NCI-H1436 (cell line): ENCODE data around the gene RGS8.

Experiments
- DNase-seq: peaks from one replicate; lab custom pipeline; 2025; lab: John Stamatoyannopoulos, UW

The RGS8 gene

DNA sequence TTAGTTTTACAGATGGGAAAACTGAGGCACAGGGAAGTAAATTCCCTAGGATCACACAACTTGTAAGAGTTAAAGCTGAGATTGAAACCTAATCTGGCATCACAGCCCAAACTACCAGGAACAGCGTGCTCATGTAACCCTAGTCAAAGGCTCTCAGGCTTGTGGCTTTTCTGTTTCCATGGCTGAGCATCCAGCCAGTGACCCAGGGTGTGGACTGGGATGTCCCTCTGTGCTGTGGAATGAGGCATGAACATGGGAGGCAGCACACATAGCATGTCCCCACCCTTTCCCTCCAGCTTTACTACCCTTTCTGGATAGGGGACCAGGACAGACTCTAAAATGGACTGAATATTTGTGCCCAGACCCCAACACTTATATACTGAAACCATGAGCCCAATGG is 45.1 kb downstream of the RGS8 start:
- DNase-seq: no peak

DNA sequence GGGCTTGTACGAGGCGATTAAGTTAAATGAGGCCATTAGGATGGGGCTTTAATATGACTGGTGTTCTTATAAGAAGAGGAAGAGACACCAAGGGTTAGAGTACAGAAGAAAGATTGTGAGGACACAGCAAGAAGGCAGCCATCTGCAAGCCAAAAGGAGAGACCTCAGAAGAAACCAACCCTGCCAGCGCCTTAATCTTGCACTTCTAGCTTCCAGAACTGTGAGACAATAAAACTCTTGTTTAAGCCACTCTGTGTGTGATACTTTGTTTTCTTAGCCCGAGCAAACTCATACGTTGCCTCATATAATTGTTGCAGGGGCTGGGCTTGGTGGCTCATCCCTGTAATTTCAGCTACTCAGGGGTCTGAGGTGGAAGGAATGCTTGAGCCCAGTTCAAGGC is 46.6 kb downstream of the RGS8 start:
- no peak for DNase-seq

DNA sequence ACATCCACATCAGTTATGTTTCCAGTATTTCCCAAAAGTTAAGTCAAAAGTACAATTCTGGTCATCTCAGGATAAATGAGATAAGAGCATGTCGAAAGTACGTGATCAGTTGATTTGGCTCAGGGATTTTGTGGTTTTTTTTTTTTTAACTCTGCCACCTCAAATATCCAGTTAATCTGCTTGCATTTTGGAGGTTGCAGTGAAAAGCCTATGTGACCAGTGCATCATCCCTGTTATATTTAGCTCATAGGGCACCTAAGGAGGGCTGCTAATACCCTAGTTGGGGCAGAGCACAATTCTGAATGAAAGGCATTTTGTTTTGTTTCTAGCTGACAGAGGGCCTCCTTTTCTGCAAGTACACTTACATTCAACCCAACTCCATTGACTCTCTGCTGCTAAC is 48.5 kb downstream of the RGS8 start:
- DNase-seq: no peak
